GM23338 (cell line): ENCODE results near the gene CARHSP1. TPM values are rescaled to one million over a fixed set of nuclear protein-coding genes. Genes with fewer than 3 reads are reported as not detected.

ENCODE experiments used
- ATAC-seq: fragments of 200-7000 bp; cut with Tn5 transposase; 3 replicates; pipeline ENCODE4 v1.9.1; 2020
- DNase-seq: peaks from one replicate; pipeline ENCODE4 v3.0.0-alpha.2; 2015; ENCODE audit warnings: low spot score
- H2AFZ ChIP-seq: fragments of 200-600 bp; sonication (generic); 2 replicates; pipeline ENCODE4 v1.8.0; 2016; ENCODE audit warnings: antibody characterized with exemption, mild to moderate bottlenecking, moderate library complexity
- H3F3A ChIP-seq: fragments of 200-600 bp; sonication (generic); replicated peaks from 2 replicates; pipeline ENCODE4 v1.8.0; 2017; ENCODE audit warnings: antibody characterized with exemption, mixed run types, low read depth
- H3K27ac ChIP-seq: fragments of 200-600 bp; sonication (generic); 2 replicates; pipeline ENCODE4 v1.6.1; 2016; ENCODE audit warnings: low read depth
- H3K27me3 ChIP-seq: fragments of 200-600 bp; sonication (generic); 2 replicates; pipeline ENCODE4 v1.8.0; 2016; ENCODE audit warnings: mild to moderate bottlenecking, mixed run types, moderate library complexity; ENCODE audit not compliant: insufficient read depth
- H3K36me3 ChIP-seq: fragments of 200-600 bp; sonication (generic); 2 replicates; pipeline ENCODE4 v1.8.0; 2016; ENCODE audit warnings: mild to moderate bottlenecking; ENCODE audit not compliant: insufficient read depth
- H3K4me1 ChIP-seq: fragments of 200-600 bp; sonication (generic); 2 replicates; pipeline ENCODE4 v1.8.0; 2016; ENCODE audit warnings: mild to moderate bottlenecking, moderate library complexity; ENCODE audit not compliant: insufficient read depth
- H3K4me2 ChIP-seq: fragments of 200-600 bp; sonication (generic); 2 replicates; pipeline ENCODE4 v1.7.1; 2017; ENCODE audit warnings: mixed run types
- H3K4me3 ChIP-seq: fragments of 200-600 bp; sonication (generic); 2 replicates; pipeline ENCODE4 v1.6.1; 2016; ENCODE audit warnings: mixed run types
- H3K79me2 ChIP-seq: fragments of 200-600 bp; sonication (generic); replicated peaks from 2 replicates; pipeline ENCODE4 v1.8.0; 2017; ENCODE audit warnings: mild to moderate bottlenecking; ENCODE audit not compliant: insufficient read depth
- H3K9me2 ChIP-seq: fragments of 200-600 bp; sonication (generic); 2 replicates; pipeline ENCODE4 v1.8.0; 2017; ENCODE audit not compliant: insufficient read depth
- H4K20me1 ChIP-seq: fragments of 200-600 bp; sonication (generic); replicated peaks from 2 replicates; pipeline ENCODE4 v1.8.0; 2017; ENCODE audit warnings: mild to moderate bottlenecking; ENCODE audit not compliant: insufficient read depth
- H3K27ac Mint-ChIP-seq: 2 replicates; pipeline ENCODE4 v1.8.0; 2020; ENCODE audit warnings: inconsistent platforms, mild to moderate bottlenecking, moderate library complexity, mixed read lengths
- H3K27me3 Mint-ChIP-seq: 3 replicates; pipeline ENCODE4 v1.8.0; 2022; ENCODE audit warnings: low read depth, mild to moderate bottlenecking, moderate library complexity, mixed read lengths, inconsistent platforms; ENCODE audit not compliant: insufficient read depth, poor library complexity
- H3K36me3 Mint-ChIP-seq: 3 replicates; pipeline ENCODE4 v1.8.0; 2021; ENCODE audit warnings: low read depth, mild to moderate bottlenecking, inconsistent platforms, moderate library complexity, mixed read lengths
- H3K4me1 Mint-ChIP-seq: 3 replicates; pipeline ENCODE4 v1.8.0; 2020; ENCODE audit warnings: mild to moderate bottlenecking, inconsistent platforms, mixed read lengths
- H3K4me3 Mint-ChIP-seq: 3 replicates; pipeline ENCODE4 v1.8.0; 2021; ENCODE audit warnings: moderate library complexity, mild to moderate bottlenecking, inconsistent platforms, mixed read lengths
- H3K9me3 Mint-ChIP-seq: 3 replicates; pipeline ENCODE4 v1.8.0; 2020; ENCODE audit warnings: moderate library complexity, mild to moderate bottlenecking, inconsistent platforms, mixed read lengths
- EZH2 ChIP-seq: fragments of 200-600 bp; sonication (generic); IDR thresholded peaks from one replicate; pipeline ENCODE4 v1.8.0; 2017; ENCODE audit warnings: antibody characterized with exemption, mild to moderate bottlenecking, low read depth; ENCODE audit not compliant: unreplicated experiment
- POLR2AphosphoS5 ChIP-seq: IDR thresholded peaks from 2 replicates; pipeline ENCODE4 v1.6.1; 2016; ENCODE audit warnings: antibody characterized with exemption, low read depth
- polyA plus RNA-seq: library from polyadenylated mRNA; unstranded; fragments of >200 nt; fragmentation: Nextera tagmentation; extraction: Ambion mirVana; gene quantifications from 2 replicates; pipeline ENCODE4 v1.2.1, GENCODE V29; 2016
- total RNA-seq: library from RNA; depleted of rRNA; stranded (reverse); fragments of >200 nt; shearing (Covaris generic); gene quantifications from 2 replicates; pipeline ENCODE4 v1.2.3, GENCODE V29; 2014
- TF ChIP-seq, protein P1 (sequence below), 2 experiments: fragments of 200-600 bp in 1 of 2; sonication (generic) in 1 of 2; conservative IDR thresholded peaks; 2 replicates each; pipeline versions ENCODE4 v1.5.1 to v1.6.1; 2016 to 2017; ENCODE audit warnings: antibody characterized with exemption in 2 of 2, low read depth in 2 of 2, mild to moderate bottlenecking in 2 of 2, moderate library complexity in 1 of 2
- TF ChIP-seq, protein P2 (sequence below): fragments of 250-450 bp; sonication (Bioruptor Pico); IDR thresholded peaks from 2 replicates; pipeline ENCODE4 v1.5.0; 2020; ENCODE audit warnings: mild to moderate bottlenecking, moderate library complexity
- TF ChIP-seq, protein P3 (sequence below): IDR thresholded peaks from 2 replicates; pipeline ENCODE4 v1.6.1; 2016; ENCODE audit warnings: antibody characterized with exemption

The CARHSP1 gene
- total and polyA plus RNA-seq, 2 experiments from 2014 or later: 286 to 339 TPM

DNA sequence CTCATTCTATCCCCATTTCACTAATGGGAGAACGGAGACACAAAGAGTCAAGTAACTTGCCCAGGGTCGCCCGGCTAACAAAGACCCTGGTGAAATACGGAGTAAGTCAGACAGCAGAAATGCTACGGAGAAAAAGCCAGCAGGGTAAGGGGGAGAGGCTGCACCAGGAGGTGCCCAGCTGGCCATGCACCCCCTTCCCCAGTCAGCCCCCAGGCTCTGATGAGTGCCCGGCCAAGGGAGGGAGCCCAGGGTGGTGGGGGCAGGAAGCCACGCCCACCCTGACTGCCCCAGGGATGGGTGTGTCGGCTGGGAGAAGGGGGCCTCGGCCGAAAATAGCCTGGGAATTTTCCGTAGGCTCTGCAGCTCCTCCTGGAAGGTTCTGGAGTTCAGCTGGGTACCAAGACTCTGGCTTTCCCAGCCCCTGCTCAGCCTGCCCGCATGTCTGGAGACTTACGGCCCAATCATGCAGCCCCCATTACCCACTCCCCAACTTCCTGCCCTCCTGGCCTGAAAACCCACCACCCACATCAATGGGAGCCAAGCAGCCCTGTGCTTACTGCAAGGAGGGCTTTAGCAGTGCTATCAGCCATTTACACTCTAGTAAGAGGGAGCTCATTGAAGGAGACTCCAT is 4.2 kb downstream of the CARHSP1 start (continued):
- TF ChIP-seq, protein P1, sequence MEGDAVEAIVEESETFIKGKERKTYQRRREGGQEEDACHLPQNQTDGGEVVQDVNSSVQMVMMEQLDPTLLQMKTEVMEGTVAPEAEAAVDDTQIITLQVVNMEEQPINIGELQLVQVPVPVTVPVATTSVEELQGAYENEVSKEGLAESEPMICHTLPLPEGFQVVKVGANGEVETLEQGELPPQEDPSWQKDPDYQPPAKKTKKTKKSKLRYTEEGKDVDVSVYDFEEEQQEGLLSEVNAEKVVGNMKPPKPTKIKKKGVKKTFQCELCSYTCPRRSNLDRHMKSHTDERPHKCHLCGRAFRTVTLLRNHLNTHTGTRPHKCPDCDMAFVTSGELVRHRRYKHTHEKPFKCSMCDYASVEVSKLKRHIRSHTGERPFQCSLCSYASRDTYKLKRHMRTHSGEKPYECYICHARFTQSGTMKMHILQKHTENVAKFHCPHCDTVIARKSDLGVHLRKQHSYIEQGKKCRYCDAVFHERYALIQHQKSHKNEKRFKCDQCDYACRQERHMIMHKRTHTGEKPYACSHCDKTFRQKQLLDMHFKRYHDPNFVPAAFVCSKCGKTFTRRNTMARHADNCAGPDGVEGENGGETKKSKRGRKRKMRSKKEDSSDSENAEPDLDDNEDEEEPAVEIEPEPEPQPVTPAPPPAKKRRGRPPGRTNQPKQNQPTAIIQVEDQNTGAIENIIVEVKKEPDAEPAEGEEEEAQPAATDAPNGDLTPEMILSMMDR (conservative IDR thresholded peaks at IDR 0.05; ENCODE audit: low read depth in 2 of 2): no peak
- TF ChIP-seq EZH2: no peak

DNA sequence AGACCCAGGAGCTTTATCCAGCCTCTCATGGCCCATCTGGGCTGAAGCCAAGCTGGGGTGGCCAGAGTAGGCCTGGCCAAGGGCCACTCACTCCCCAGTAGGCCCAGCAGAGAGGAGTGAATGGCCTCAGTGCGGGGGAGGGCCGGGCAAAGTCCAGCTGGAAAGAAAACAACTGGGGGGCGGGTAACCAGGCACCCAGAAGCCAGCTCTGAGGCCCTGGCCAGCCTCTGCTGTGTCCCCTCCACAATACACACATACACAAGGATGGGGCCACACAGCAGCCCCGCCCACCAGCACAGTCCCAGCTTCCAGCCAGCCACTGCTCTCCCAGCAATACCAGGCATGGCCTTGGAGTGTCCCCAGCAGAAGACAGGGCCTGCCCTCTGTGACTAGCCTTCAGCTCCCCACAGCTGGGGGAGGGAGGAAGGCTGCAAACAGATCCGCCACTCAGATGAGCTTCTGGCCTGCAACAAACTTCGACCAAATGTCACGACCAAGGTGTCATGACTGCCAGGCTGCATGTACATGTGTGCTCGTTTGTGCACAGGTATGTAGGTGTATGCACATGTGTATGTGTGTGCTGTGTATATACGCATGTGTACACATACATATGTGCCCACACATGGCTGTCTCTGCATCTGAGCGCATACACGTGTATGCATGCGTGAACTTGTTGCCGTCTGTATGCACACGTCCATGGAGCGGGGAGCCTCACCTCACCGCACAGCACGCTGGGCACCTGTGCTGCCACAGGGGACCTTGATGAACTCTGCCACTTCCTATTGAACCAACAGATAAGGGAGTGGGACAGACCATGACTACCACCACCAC is 5.0 kb downstream of the CARHSP1 start:
- peak overlapping the region; percentile 100; the same call in 1 of the 2 replicates for H3K4me3 ChIP-seq

More for the DNA sequence above, 5.0 kb downstream of the CARHSP1 start:
- no peaks in the 10 kb centered on the region for H3K27me3 ChIP-seq
- peaks cover 53% of the 10 kb centered on the region for H3K36me3 Mint-ChIP-seq
- no peaks in the 10 kb centered on the region; the same call in 2 of the 3 replicates for H3K9me3 Mint-ChIP-seq
- no peaks in the 10 kb centered on the region; the same call in 1 of the 2 replicates for H3K36me3 ChIP-seq
- peak; percentile 6 for ATAC-seq
- H3K4me1 ChIP-seq: peaks cover 50% of the 10 kb centered on the region
- H3K27ac Mint-ChIP-seq: peak overlapping the region; percentile 80
- H3K27me3 Mint-ChIP-seq: peaks cover 34% of the 10 kb centered on the region
- peak; percentile 28; the same call in 1 of the 2 replicates for TF ChIP-seq POLR2AphosphoS5
- TF ChIP-seq, protein P2, sequence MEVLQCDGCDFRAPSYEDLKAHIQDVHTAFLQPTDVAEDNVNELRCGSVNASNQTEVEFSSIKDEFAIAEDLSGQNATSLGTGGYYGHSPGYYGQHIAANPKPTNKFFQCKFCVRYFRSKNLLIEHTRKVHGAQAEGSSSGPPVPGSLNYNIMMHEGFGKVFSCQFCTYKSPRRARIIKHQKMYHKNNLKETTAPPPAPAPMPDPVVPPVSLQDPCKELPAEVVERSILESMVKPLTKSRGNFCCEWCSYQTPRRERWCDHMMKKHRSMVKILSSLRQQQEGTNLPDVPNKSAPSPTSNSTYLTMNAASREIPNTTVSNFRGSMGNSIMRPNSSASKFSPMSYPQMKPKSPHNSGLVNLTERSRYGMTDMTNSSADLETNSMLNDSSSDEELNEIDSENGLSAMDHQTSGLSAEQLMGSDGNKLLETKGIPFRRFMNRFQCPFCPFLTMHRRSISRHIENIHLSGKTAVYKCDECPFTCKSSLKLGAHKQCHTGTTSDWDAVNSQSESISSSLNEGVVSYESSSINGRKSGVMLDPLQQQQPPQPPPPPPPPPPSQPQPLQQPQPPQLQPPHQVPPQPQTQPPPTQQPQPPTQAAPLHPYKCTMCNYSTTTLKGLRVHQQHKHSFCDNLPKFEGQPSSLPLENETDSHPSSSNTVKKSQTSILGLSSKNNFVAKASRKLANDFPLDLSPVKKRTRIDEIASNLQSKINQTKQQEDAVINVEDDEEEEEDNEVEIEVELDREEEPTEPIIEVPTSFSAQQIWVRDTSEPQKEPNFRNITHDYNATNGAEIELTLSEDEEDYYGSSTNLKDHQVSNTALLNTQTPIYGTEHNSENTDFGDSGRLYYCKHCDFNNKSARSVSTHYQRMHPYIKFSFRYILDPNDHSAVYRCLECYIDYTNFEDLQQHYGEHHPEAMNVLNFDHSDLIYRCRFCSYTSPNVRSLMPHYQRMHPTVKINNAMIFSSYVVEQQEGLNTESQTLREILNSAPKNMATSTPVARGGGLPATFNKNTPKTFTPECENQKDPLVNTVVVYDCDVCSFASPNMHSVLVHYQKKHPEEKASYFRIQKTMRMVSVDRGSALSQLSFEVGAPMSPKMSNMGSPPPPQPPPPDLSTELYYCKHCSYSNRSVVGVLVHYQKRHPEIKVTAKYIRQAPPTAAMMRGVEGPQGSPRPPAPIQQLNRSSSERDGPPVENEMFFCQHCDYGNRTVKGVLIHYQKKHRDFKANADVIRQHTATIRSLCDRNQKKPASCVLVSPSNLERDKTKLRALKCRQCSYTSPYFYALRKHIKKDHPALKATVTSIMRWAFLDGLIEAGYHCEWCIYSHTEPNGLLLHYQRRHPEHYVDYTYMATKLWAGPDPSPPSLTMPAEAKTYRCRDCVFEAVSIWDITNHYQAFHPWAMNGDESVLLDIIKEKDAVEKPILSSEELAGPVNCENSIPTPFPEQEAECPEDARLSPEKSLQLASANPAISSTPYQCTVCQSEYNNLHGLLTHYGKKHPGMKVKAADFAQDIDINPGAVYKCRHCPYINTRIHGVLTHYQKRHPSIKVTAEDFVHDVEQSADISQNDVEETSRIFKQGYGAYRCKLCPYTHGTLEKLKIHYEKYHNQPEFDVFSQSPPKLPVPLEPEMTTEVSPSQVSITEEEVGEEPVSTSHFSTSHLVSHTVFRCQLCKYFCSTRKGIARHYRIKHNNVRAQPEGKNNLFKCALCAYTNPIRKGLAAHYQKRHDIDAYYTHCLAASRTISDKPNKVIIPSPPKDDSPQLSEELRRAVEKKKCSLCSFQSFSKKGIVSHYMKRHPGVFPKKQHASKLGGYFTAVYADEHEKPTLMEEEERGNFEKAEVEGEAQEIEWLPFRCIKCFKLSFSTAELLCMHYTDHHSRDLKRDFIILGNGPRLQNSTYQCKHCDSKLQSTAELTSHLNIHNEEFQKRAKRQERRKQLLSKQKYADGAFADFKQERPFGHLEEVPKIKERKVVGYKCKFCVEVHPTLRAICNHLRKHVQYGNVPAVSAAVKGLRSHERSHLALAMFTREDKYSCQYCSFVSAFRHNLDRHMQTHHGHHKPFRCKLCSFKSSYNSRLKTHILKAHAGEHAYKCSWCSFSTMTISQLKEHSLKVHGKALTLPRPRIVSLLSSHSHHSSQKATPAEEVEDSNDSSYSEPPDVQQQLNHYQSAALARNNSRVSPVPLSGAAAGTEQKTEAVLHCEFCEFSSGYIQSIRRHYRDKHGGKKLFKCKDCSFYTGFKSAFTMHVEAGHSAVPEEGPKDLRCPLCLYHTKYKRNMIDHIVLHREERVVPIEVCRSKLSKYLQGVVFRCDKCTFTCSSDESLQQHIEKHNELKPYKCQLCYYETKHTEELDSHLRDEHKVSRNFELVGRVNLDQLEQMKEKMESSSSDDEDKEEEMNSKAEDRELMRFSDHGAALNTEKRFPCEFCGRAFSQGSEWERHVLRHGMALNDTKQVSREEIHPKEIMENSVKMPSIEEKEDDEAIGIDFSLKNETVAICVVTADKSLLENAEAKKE (CRISPR knock-in tag): no peak
- TF ChIP-seq, protein P1 (conservative IDR thresholded peaks at IDR 0.05; ENCODE audit: low read depth in 2 of 2): peak in 1 of 2 experiments; percentile 23; a peak in 2 of 4 replicates
- TF ChIP-seq, protein P3, sequence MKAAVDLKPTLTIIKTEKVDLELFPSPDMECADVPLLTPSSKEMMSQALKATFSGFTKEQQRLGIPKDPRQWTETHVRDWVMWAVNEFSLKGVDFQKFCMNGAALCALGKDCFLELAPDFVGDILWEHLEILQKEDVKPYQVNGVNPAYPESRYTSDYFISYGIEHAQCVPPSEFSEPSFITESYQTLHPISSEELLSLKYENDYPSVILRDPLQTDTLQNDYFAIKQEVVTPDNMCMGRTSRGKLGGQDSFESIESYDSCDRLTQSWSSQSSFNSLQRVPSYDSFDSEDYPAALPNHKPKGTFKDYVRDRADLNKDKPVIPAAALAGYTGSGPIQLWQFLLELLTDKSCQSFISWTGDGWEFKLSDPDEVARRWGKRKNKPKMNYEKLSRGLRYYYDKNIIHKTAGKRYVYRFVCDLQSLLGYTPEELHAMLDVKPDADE: no peak
- peaks cover 53% of the 10 kb centered on the region for H3K4me1 Mint-ChIP-seq
- peaks cover 75% of the 10 kb centered on the region for H4K20me1 ChIP-seq
- peak; percentile 51 for DNase-seq
- no peaks in the 10 kb centered on the region for H3K9me2 ChIP-seq
- peak overlapping the region; percentile 95; the same call in 1 of the 2 replicates for H3K27ac ChIP-seq
- H3K4me3 Mint-ChIP-seq: peak overlapping the region; percentile 36; the same call in 1 of the 3 replicates
- peaks cover 97% of the 10 kb centered on the region for H3K79me2 ChIP-seq
- no peak overlapping the region for H2AFZ ChIP-seq
- peak overlapping the region; percentile 100 for H3K4me2 ChIP-seq
- peaks cover 34% of the 10 kb centered on the region for H3F3A ChIP-seq
